ENCODE data around the gene WDHD1. TPM values are rescaled to one million over a fixed set of nuclear protein-coding genes. Genes with fewer than 3 reads are reported as not detected.
A peak's percentile ranks its signal among the peaks of the same experiment; 100 is the strongest.

WDHD1 gene
- total and polyA plus RNA-seq, 2 of the 8 experiments (the other 6 are each of a cell fraction or from before 2014, with no cell fraction given) = 17.8 to 87.9 TPM

DNA sequence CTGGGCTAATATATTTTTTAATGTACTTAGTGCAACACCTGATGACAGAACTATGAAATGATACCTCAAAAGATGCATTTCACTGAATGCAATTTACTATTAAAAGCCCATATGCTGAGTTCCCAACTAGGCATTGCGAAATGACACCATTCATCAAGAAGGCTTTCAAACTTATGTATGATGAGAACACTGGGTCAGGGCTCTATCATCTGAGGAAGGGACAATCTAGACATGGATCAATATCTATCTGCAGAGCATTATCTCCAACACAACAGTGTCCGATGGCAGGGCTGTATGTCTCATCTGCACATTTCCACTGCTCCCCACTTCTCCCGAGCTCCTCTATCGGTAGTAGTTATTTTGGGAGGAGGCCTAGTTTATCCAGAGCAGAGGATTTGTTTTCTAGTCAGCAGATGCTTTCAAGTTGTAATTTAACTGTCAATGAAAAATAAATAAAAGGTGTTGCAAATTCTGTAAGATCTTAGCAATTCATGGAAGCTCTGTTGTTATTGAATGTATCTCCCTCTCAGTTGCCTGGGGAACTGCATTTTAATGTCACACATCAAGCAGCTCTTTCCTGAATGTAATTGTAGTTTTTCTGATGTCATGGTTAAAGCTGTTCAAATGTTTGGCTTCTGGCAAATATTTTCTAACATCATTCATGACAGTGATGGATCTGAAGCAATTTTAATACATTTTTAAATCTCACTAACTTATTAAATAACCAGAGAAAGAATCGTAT is 116.9 kb downstream of the WDHD1 start:
- H3K4me2 ChIP-seq (ENCODE audit: insufficient read depth in 1 of 2, low read depth in 2 of 2, low read length in 2 of 2) = no peak overlapping the region
- no peak for FAIRE-seq
- no peak overlapping the region for H3K4ac ChIP-seq (replicated peaks; ENCODE audit: insufficient read length, low read depth, low read length)

More for the DNA sequence above, 116.9 kb downstream of the WDHD1 start:
- peak; percentile 47; the same call in 1 of the 2 replicates for TF ChIP-seq CEBPB (IDR thresholded peaks at IDR 0.05; ENCODE audit: low read depth, low read length)
- no peak for TF ChIP-seq MAFK (IDR thresholded peaks at IDR 0.05; ENCODE audit: low read depth, low read length)
- TF ChIP-seq NRF1 (IDR thresholded peaks at IDR 0.05; ENCODE audit: low read depth, low read length) = no peak
- Histone ChIP-seq H2AK5ac (ENCODE audit: low read depth, low read length) (no peak overlapping the region), H3K23me2 (ENCODE audit: low read depth, low read length) (no peaks in the 10 kb centered on the region), H3K9ac (replicated peaks in 1 of 4; ENCODE audit: extremely low read depth in 1 of 4, low read depth in 3 of 4, low read length in 3 of 4) (no peak overlapping the region), H4K91ac (replicated peaks; ENCODE audit: insufficient read length, low read length) (no peak overlapping the region), H3K79me2 (ENCODE audit: control insufficient read depth in 1 of 2, insufficient read depth in 2 of 2, low read length in 2 of 2) (no peaks in the 10 kb centered on the region), H3K27me3 (replicated peaks in 1 of 4; ENCODE audit: control insufficient read depth in 3 of 4, extremely low read depth in 1 of 4, insufficient read depth in 3 of 4, low read length in 3 of 4) (no peaks in the 10 kb centered on the region), H3K4me1 (replicated peaks in 1 of 4; ENCODE audit: control insufficient read depth in 3 of 4, insufficient read depth in 4 of 4, low read length in 3 of 4) (no peaks in the 10 kb centered on the region), H3K18ac (ENCODE audit: extremely low read depth, low read length) (no peak overlapping the region), H3K9me3 (ENCODE audit: insufficient read depth in 2 of 2, low read depth in 1 of 2, low read length in 1 of 2) (no peaks in the 10 kb centered on the region), H2BK15ac (ENCODE audit: low read length) (no peak overlapping the region), H3K27ac (ENCODE audit: low read depth, low read length) (no peak overlapping the region), H2BK120ac (replicated peaks; ENCODE audit: low read depth, low read length) (no peak overlapping the region), H2AFZ (ENCODE audit: low read length) (no peak overlapping the region), H3K56ac (replicated peaks; ENCODE audit: insufficient read length, low read depth, low read length) (no peak overlapping the region), H2BK5ac (ENCODE audit: low read depth, low read length) (no peak overlapping the region), H4K5ac (ENCODE audit: insufficient read length, low read depth, low read length) (no peak overlapping the region), H3K14ac (ENCODE audit: insufficient read length) (no peak overlapping the region), H3K36me3 (ENCODE audit: control insufficient read depth in 2 of 4, insufficient read depth in 4 of 4, low read length in 3 of 4) (no peaks in the 10 kb centered on the region; a peak in 1 of 8 replicates), H3K79me1 (ENCODE audit: low read depth, low read length) (no peaks in the 10 kb centered on the region), H3K23ac (ENCODE audit: insufficient read length) (no peak overlapping the region), H4K8ac (ENCODE audit: extremely low read depth, insufficient read depth, low read length) (no peak overlapping the region), H2BK12ac (ENCODE audit: low read depth, low read length) (no peak overlapping the region), H2BK20ac (ENCODE audit: low read length) (no peak overlapping the region), H4K20me1 (replicated peaks in 1 of 2; ENCODE audit: control insufficient read depth in 1 of 2, insufficient read depth in 2 of 2, low read length in 2 of 2) (no peaks in the 10 kb centered on the region), H3K4me3 (ENCODE audit: extremely low read depth in 1 of 4, insufficient read depth in 2 of 4, low read depth in 3 of 4, low read length in 4 of 4) (no peak overlapping the region)
- DNase-seq (ENCODE audit: low read depth in 1 of 2, low spot score in 2 of 2) = no peak
- CTCF ChIA-PET (ENCODE audit: partially characterized antibody) = interaction anchor here (1.6 kb wide), 1 partner anchor 105 kb away, joined by 6 read pairs; no protein-coding TSS in a partner anchor
- POLR2A ChIA-PET (ENCODE audit: partially characterized antibody) = interaction anchor here (0.6 kb wide), 1 partner anchor 1426 kb away, joined by 3 read pairs; no protein-coding TSS in a partner anchor
- 85% methylated on average over 5 of the region's 5 CpGs; no CpG with 5 or more reads in 1 of the 2 experiments for WGBS, 2 experiments (ENCODE audit: extremely low coverage in 1 of 2, insufficient coverage in 1 of 2, insufficient read length in 1 of 2, insufficient replicate concordance in 2 of 2, low coverage in 1 of 2, low lambda C conversion rate in 2 of 2, missing lambda C conversion rate in 1 of 2)

Data from H1 (cell line).